ENCODE data around the gene IL4R.
"Not testable (repeated sequence)": the region's sequence is repeated elsewhere in the genome, so short reads cannot be mapped to it uniquely, and the experiment has no call there.

- TF ChIP-seq, protein P1, sequence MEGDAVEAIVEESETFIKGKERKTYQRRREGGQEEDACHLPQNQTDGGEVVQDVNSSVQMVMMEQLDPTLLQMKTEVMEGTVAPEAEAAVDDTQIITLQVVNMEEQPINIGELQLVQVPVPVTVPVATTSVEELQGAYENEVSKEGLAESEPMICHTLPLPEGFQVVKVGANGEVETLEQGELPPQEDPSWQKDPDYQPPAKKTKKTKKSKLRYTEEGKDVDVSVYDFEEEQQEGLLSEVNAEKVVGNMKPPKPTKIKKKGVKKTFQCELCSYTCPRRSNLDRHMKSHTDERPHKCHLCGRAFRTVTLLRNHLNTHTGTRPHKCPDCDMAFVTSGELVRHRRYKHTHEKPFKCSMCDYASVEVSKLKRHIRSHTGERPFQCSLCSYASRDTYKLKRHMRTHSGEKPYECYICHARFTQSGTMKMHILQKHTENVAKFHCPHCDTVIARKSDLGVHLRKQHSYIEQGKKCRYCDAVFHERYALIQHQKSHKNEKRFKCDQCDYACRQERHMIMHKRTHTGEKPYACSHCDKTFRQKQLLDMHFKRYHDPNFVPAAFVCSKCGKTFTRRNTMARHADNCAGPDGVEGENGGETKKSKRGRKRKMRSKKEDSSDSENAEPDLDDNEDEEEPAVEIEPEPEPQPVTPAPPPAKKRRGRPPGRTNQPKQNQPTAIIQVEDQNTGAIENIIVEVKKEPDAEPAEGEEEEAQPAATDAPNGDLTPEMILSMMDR (IDR thresholded peaks at IDR 0.05), result not testable (repeated sequence)
- TF ChIP-seq POLR2A (IDR thresholded peaks at IDR 0.05), result not testable (repeated sequence)
Measured at GRCh38 chr16:27398341-27398893, 84.6 kb downstream of the IL4R start.

Data from right lobe of liver (tissue), 4 donors.